Stimulated activated CD8-positive, alpha-beta memory T cell treated with anti-CD3 and anti-CD28 coated beads, Interleukin-4, amount 100 ng/mL, for 4 hours (primary cell): ENCODE data around the gene TMCO5A.
"Not testable (repeated sequence)": the region's sequence is repeated elsewhere in the genome, so short reads cannot be mapped to it uniquely, and the experiment has no call there.

Experiments used
- DNase-seq, 2 donors: peaks; one replicate each; pipeline ENCODE4 v3.0.0-alpha.2; 2020; ENCODE audit warnings: low read depth in 2 of 2, low spot score in 1 of 2

The TMCO5A gene

GRCh38 chr15:37934340-37934739 is at the start of gene TMCO5A:
TMCO5A (plus strand) TSS chr15:37934640; CDS start chr15:37936324, 1,684 bp downstream.
- DNase-seq = no peak

- DNase-seq = no peak
Measured at GRCh38 chr15:37885651-37886050, 48.8 kb upstream of the TMCO5A start.

DNA sequence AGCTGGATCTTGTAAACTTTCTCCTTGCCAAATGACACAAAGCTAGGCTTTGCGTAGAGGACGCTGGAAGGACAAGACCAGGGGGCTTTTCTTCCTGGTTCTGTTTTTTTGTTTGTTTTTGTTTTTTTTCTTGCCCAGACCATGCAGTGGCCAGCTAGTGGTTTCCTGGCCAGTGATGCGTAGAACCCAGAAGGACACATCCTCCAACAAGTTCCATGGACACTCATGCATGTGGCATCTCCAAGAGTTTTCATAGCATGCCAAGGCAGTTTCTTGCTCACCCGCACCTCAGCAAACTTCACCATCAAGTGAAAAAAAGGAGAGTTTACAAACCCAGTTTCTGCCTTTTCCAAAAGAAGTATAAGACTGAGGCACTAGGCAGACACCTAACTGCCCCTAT is 46.1 kb upstream of the TMCO5A start:
- DNase-seq = no peak

DNA sequence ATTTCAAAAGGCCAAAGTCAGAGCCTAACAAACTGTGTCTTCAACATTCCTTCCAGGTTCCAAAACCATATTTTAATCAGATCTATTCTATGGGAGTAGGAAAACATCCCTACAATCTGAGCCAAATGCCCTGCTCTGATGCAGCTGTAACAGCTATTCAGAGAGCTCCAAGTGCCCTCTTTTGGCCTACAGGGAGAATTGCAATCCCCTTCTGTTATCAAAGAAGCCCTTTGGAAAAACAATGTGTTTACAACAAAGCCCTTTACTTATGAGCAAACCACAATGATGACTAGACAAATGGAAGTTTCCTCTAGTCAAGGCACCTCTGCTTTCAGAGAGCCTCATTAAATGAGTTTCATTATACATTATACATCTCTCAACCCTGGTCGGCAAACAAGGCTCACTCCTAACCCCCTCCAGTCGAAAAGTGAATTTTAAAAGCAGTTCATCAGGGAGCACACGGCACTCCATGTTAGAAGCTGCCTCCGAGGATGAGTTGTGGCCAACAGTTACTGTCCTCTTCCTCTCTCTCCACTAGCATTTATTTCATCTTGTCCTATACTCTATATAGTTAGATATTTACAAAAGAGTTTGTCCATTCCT is 42.6 kb upstream of the TMCO5A start:
- DNase-seq = no peak

GRCh38 chr15:37893309-37893708 is 41.1 kb upstream of the TMCO5A start:
- no peak for DNase-seq

- no peak for DNase-seq
Measured at GRCh38 chr15:37898362-37898761, 36.1 kb upstream of the TMCO5A start.

DNA sequence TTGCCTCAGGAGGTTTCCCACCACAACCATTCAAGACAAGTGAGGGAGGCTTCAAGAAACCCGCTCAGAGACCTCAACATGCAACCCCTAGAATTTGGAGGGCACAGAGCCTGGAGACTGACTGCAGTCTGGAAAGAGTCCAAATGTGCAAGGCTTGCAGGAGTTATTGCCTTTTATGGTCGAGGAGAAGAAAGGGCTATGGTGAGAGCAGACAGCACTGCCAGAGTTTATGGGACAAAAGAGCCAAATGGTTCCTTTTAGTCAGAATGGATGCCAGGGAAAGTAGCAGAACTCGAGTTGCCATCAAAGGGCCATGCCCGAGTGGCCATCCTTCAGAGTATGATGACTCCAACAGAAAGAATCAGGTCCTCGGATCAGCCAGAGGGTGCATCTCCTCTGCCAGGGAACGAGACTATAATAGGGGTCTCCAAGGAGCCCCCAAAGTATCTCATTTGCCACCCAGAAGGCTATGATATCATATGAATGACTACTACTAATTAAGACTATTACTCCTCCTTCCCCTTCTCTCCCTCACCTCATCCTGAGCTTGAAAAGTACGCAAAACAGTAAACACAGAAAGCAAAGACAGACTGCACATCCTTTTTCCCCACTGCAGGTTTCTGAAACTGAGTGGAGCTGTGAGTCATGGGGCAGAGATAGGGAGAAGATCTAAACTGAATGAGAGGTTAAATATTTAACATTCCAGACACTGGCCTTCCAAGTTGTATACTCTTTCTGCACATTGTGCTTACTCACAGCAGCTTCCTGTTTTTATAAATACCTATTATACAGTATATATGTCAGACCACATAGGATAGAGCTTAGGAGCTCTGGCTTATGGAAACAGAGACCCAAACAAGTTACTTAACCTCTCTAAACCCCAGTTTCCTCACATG is 33.9 kb upstream of the TMCO5A start:
- no peak for DNase-seq

DNA sequence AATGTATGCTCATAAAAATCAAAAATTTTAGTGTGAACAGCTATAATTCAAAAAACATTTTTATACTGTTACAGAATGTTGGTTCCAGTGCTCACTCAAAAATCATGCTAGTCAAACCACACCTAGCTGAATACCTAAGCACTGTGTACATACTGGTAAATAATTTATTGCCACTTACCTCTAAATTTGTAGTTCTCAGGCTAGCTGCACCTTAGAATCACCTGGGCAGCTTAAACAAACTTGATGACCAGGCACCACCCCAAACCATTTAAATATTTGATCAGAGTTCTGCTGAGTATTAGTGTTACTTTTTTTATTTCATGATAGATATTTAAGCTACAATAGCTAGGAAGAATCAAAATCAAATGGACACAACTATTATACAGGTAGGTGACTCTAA is 32.3 kb upstream of the TMCO5A start:
- DNase-seq = no peak

DNA sequence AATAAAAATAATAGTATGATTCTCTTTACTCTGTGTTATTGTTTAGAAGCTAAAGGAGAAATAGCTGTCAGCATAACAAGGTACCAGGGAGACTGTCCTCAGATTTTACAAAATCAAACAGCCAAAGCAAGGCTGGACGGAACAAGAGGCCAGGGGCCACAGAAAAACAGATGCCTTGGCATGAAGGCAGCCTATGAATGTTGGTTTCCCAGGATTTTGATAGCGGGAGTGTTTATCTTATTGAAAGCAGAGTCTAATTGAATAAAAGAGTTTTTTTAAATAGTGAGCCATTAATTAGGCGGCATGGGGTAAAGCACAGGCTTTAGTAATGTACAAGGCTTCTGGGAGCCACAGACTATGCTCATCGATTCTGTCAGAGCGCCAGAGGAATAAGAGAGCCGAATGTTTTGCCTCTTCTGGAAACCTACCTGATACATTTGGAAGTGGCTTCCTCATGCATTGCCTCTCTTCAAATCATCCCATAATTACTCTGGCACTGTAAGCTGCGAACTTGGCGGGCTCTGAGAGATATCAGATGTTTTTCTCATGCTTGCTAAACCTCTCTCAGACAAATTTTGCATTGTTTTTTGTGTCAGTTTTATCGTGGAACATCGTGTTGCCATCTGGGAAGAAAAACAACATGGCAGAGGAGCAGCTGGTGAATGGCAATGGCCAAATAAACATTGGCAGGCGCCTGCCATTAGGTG is 30.4 kb upstream of the TMCO5A start:
- DNase-seq = no peak

DNA sequence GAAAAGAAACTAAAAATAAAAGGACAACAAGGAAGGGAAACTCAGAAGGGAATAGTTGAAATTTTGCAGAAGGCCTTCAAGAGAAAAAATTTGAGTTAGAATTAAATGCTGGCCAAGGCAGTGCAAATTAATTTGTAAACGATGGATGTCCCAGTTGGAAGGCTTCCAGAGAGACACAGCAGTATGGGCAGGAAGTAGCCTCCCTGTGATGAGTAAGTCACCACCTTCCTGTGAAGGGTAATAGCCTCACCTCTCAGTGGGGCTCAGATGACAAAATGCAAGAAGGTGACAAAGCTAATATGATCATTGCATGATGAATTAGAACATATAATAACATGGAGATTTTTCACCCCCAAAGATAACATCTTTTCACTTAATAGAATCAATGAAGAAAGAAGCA is 27.3 kb upstream of the TMCO5A start:
- no peak for DNase-seq

GRCh38 chr15:37921527-37922385 is 12.7 kb upstream of the TMCO5A start:
- DNase-seq = no peak

DNA sequence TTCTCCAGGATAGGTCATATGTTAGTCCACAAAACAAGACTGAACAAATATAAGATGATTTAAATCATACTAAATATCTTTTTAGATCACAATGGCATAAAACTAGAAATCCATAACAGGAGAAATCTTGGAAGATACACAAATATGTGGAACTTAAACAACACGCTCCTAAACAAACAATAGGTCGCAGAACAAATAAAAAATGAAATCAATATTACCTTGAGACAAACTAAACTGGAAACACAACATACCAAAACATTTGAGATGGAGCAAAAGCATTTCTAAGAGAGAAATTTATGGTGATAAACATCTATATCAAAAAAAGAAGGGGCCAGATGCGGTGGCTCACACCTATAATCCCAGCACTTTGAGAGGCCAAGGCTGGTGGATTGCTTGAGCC is 8.3 kb upstream of the TMCO5A start:
- no peak for DNase-seq

GRCh38 chr15:37929238-37929637 is 5.2 kb upstream of the TMCO5A start:
- DNase-seq = no peak

GRCh38 chr15:37931321-37931720 is 3.1 kb upstream of the TMCO5A start:
- no peak for DNase-seq

DNA sequence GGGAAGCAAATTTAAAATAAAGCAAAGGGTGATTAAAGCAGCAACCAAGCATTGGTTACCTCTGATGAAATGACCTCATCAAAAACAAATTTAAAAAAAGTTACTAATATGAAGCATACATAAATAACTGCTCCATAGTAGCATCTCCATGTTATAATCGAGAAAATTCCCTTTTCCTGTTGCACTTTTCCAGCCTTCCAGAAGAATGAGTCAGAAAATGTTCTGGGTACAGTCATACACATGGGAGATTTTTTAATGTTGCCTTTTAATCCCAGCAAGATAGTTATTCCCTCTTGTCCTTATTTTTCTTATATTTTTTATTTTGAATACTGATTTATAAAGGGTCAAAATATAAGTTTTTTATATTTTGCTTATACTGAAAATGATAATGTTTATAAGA is 2.6 kb upstream of the TMCO5A start:
- DNase-seq = no peak

- no peak for DNase-seq
Measured at GRCh38 chr15:37932549-37932948, 1.9 kb upstream of the TMCO5A start.

- no peak for DNase-seq
Measured at GRCh38 chr15:37933666-37934065, 774 bp upstream of the TMCO5A start.

DNA sequence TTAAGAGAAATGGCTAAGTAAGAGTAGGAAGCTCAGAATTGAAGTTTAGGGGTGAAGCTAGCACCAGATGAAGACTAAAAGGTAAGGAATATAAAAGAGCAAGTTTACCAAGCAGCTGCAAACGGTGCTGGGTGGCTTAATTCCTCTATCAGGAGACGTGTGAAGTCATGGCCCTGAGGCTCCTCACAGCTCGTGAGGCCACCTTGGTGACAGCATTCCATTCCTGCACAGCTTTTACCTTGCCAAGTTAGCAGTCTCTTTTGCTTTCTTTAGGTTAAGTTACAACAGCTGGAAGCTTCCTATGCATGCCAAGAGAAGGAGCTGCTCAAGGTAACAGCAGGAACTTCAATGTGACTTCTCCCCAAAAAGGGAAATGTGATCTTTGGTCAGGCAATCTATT is 6.4 kb downstream of the TMCO5A start:
- no peak for DNase-seq

- no peak for DNase-seq
Measured at GRCh38 chr15:37941779-37942178, 7.3 kb downstream of the TMCO5A start.

DNA sequence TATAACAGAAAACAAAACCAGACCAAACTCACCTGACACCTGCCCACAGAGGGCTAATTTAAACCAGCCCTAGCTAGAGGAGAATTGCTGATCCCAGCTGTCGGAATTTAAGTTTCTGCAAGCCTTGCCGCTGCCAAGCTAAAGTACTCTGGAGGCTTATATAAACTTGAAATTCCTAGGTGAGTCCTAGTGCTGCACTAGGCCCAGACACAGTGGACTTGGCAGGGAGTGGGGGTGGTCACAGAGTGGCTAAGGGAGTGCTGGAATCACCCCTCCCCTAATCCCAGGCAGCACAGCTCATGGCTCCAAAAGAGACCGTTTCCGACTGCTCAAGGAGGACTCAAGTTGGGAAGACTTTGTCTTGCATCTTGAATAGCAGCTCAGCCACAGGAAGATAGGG is 17.6 kb downstream of the TMCO5A start:
- DNase-seq = no peak

- not testable (repeated sequence) for DNase-seq
Measured at GRCh38 chr15:37960742-37961141, 26.3 kb downstream of the TMCO5A start.
